ENCODE results near the gene IP6K2. TPM values are rescaled to one million over a fixed set of nuclear protein-coding genes. Genes with fewer than 3 reads are reported as not detected.
"Not testable (repeated sequence)": the region's sequence is repeated elsewhere in the genome, so short reads cannot be mapped to it uniquely, and the experiment has no call there.

Gene IP6K2
- total RNA-seq, 5 donors from 2014 or later (not counting 1 experiment from before 2014, with no cell fraction given): 69.0 to 95.7 (median 77.6) TPM

- H3K27me3 ChIP-seq (replicated peaks in 1 of 2; ENCODE audit: control insufficient read depth in 2 of 2, extremely low read depth in 1 of 2, insufficient read depth in 2 of 2, low read length in 1 of 2); H3K36me3 Mint-ChIP-seq; H3K27ac ChIP-seq (ENCODE audit: low read length); H3K9me3 Mint-ChIP-seq; H3K27me3 Mint-ChIP-seq; ATAC-seq (replicated peaks in 1 of 4); H3K4me3 ChIP-seq (ENCODE audit: control insufficient read depth in 1 of 2, extremely low read depth in 1 of 2, low read length in 1 of 2); H3K4me3 Mint-ChIP-seq; H3K4me1 ChIP-seq (ENCODE audit: control insufficient read depth in 1 of 2, extremely low read depth in 1 of 2, insufficient read depth in 2 of 2, low read length in 2 of 2); DNase-seq; H3K27ac Mint-ChIP-seq; H3K36me3 ChIP-seq (ENCODE audit: control insufficient read depth in 2 of 2, extremely low read depth in 1 of 2, insufficient read depth in 1 of 2, low read length in 1 of 2); H3K9me3 ChIP-seq; H3K4me1 Mint-ChIP-seq: not testable (repeated sequence)
- POLR2A ChIA-PET: interaction anchor here in 1 of 2 donors (0.7 kb wide), 1 partner anchor 629 kb away, joined by 3 read pairs; no protein-coding TSS in a partner anchor
- 97% methylated on average over 9 of the region's 10 CpGs for WGBS (ENCODE audit: insufficient coverage)
- CTCF ChIA-PET: interaction anchor here in 1 of 2 donors (0.6 kb wide), 1 partner anchor 124 kb away, joined by 3 read pairs; no protein-coding TSS in a partner anchor
These were observed 24.2 kb upstream of the IP6K2 start for GRCh38 chr3:48741226-48741625.

GRCh38 chr3:48739955-48740823 is 23.2 kb upstream of the IP6K2 start:
- H3K9me3 Mint-ChIP-seq: no peaks in the 10 kb centered on the region
- ATAC-seq (replicated peaks in 1 of 4) (peak; percentile 83 to 93 (median 86)), DNase-seq (peak in 34 of 35 experiments; percentile 4 to 63 (median 36))
- Histone ChIP-seq H3K27me3 (replicated peaks in 1 of 2; ENCODE audit: control insufficient read depth in 2 of 2, extremely low read depth in 1 of 2, insufficient read depth in 2 of 2, low read length in 1 of 2) (no peaks in the 10 kb centered on the region), H3K27ac (ENCODE audit: low read length) (no peak overlapping the region), H3K9me3 (no peaks in the 10 kb centered on the region), H3K4me1 (ENCODE audit: control insufficient read depth in 1 of 2, extremely low read depth in 1 of 2, insufficient read depth in 2 of 2, low read length in 2 of 2) (peaks cover 0 to 7% of the 10 kb centered on the region in 2 experiments), H3K36me3 (ENCODE audit: control insufficient read depth in 2 of 2, extremely low read depth in 1 of 2, insufficient read depth in 1 of 2, low read length in 1 of 2) (no peaks in the 10 kb centered on the region), H3K4me3 (ENCODE audit: control insufficient read depth in 1 of 2, extremely low read depth in 1 of 2, low read length in 1 of 2) (no peak overlapping the region)
- no peaks in the 10 kb centered on the region for H3K36me3 Mint-ChIP-seq
- H3K4me3 Mint-ChIP-seq: no peak overlapping the region
- ChIA-PET POLR2A (interaction anchor here in 1 of 2 donors (0.5 to 0.6 kb wide), 2 partner anchors 125 to 162 kb away, joined by 3 read pairs; no protein-coding TSS in a partner anchor), CTCF (interaction anchor here in 1 of 2 donors (0.5 to 1.1 kb wide), 2 partner anchors 14 to 269 kb away, joined by 3 read pairs; no protein-coding TSS in a partner anchor)
- no peaks in the 10 kb centered on the region for H3K27me3 Mint-ChIP-seq
- no peak overlapping the region for H3K27ac Mint-ChIP-seq
- peaks cover 0 to 3% (median 3%) of the 10 kb centered on the region in 3 donors for H3K4me1 Mint-ChIP-seq
- 32% methylated on average over 11 of the region's 15 CpGs for WGBS (ENCODE audit: insufficient coverage)

- Histone ChIP-seq H3K4me1 (ENCODE audit: control insufficient read depth in 1 of 2, extremely low read depth in 1 of 2, insufficient read depth in 2 of 2, low read length in 2 of 2) (peaks cover 0 to 7% of the 10 kb centered on the region in 2 experiments), H3K9me3 (no peaks in the 10 kb centered on the region), H3K4me3 (ENCODE audit: control insufficient read depth in 1 of 2, extremely low read depth in 1 of 2, low read length in 1 of 2) (no peak overlapping the region), H3K27me3 (replicated peaks in 1 of 2; ENCODE audit: control insufficient read depth in 2 of 2, extremely low read depth in 1 of 2, insufficient read depth in 2 of 2, low read length in 1 of 2) (no peaks in the 10 kb centered on the region), H3K36me3 (ENCODE audit: control insufficient read depth in 2 of 2, extremely low read depth in 1 of 2, insufficient read depth in 1 of 2, low read length in 1 of 2) (no peaks in the 10 kb centered on the region), H3K27ac (ENCODE audit: low read length) (no peak overlapping the region)
- Mint-ChIP-seq H3K9me3 (no peaks in the 10 kb centered on the region), H3K4me1 (peaks cover 0 to 3% (median 3%) of the 10 kb centered on the region in 3 donors), H3K27me3 (no peaks in the 10 kb centered on the region), H3K36me3 (no peaks in the 10 kb centered on the region), H3K27ac (no peak overlapping the region), H3K4me3 (no peak overlapping the region)
- POLR2A ChIA-PET: interaction anchor here in 1 of 2 donors (0.5 kb wide), 1 partner anchor 126 kb away, joined by 3 read pairs; no protein-coding TSS in a partner anchor
- CTCF ChIA-PET: interaction anchor here in 1 of 2 donors (1.1 kb wide), 1 partner anchor 13 kb away, joined by 3 read pairs; no protein-coding TSS in a partner anchor
- no peak for DNase-seq
- WGBS (ENCODE audit: insufficient coverage): 74% methylated on average over 6 of the region's 6 CpGs
- peak in 1 of 4 experiments; percentile 35 for ATAC-seq (replicated peaks in 1 of 4)
These were observed 22.6 kb upstream of the IP6K2 start for GRCh38 chr3:48739617-48739954.

- no peaks in the 10 kb centered on the region for H3K27me3 Mint-ChIP-seq
- 91% methylated on average over 5 of the region's 9 CpGs for WGBS (ENCODE audit: insufficient coverage)
- H3K27ac Mint-ChIP-seq: no peak overlapping the region
- no peak for ATAC-seq (replicated peaks in 1 of 4)
- no peaks in the 10 kb centered on the region for H3K36me3 Mint-ChIP-seq
- CTCF ChIA-PET: interaction anchor here in 1 of 2 donors (0.7 to 1.1 kb wide), 2 partner anchors 8 to 13 kb away, joined by 3 to 4 read pairs; no protein-coding TSS in a partner anchor
- no peak overlapping the region for H3K4me3 ChIP-seq (ENCODE audit: control insufficient read depth in 1 of 2, extremely low read depth in 1 of 2, low read length in 1 of 2)
- no peaks in the 10 kb centered on the region for H3K27me3 ChIP-seq (replicated peaks in 1 of 2; ENCODE audit: control insufficient read depth in 2 of 2, extremely low read depth in 1 of 2, insufficient read depth in 2 of 2, low read length in 1 of 2)
- H3K4me3 Mint-ChIP-seq: no peak overlapping the region
- no peaks in the 10 kb centered on the region for H3K9me3 ChIP-seq
- peaks cover 0 to 7% of the 10 kb centered on the region in 2 experiments for H3K4me1 ChIP-seq (ENCODE audit: control insufficient read depth in 1 of 2, extremely low read depth in 1 of 2, insufficient read depth in 2 of 2, low read length in 2 of 2)
- peaks cover 0 to 3% (median 3%) of the 10 kb centered on the region in 3 donors for H3K4me1 Mint-ChIP-seq
- DNase-seq: no peak
- no peak overlapping the region for H3K27ac ChIP-seq (ENCODE audit: low read length)
- POLR2A ChIA-PET: no interaction called here
- no peaks in the 10 kb centered on the region for H3K9me3 Mint-ChIP-seq
- H3K36me3 ChIP-seq (ENCODE audit: control insufficient read depth in 2 of 2, extremely low read depth in 1 of 2, insufficient read depth in 1 of 2, low read length in 1 of 2): no peaks in the 10 kb centered on the region
These were observed 22.1 kb upstream of the IP6K2 start for GRCh38 chr3:48738926-48739616.

GRCh38 chr3:48738144-48738536 is 21.1 kb upstream of the IP6K2 start:
- Histone ChIP-seq H3K27me3 (replicated peaks in 1 of 2; ENCODE audit: control insufficient read depth in 2 of 2, extremely low read depth in 1 of 2, insufficient read depth in 2 of 2, low read length in 1 of 2) (no peaks in the 10 kb centered on the region), H3K4me3 (ENCODE audit: control insufficient read depth in 1 of 2, extremely low read depth in 1 of 2, low read length in 1 of 2) (no peak overlapping the region), H3K9me3 (no peaks in the 10 kb centered on the region), H3K36me3 (ENCODE audit: control insufficient read depth in 2 of 2, extremely low read depth in 1 of 2, insufficient read depth in 1 of 2, low read length in 1 of 2) (no peaks in the 10 kb centered on the region), H3K4me1 (ENCODE audit: control insufficient read depth in 1 of 2, extremely low read depth in 1 of 2, insufficient read depth in 2 of 2, low read length in 2 of 2) (peaks cover 0 to 7% of the 10 kb centered on the region in 2 experiments), H3K27ac (ENCODE audit: low read length) (no peak overlapping the region)
- H3K27ac Mint-ChIP-seq: no peak overlapping the region
- no CpG with 5 or more reads among the region's 3 CpGs for WGBS (ENCODE audit: insufficient coverage)
- H3K9me3 Mint-ChIP-seq: no peaks in the 10 kb centered on the region
- no peak overlapping the region for H3K4me3 Mint-ChIP-seq
- peaks cover 0 to 3% (median 3%) of the 10 kb centered on the region in 3 donors for H3K4me1 Mint-ChIP-seq
- H3K36me3 Mint-ChIP-seq: no peaks in the 10 kb centered on the region
- no peaks in the 10 kb centered on the region for H3K27me3 Mint-ChIP-seq
- DNase-seq (no peak), ATAC-seq (replicated peaks in 1 of 4) (no peak)
- ChIA-PET POLR2A (interaction anchor here in 1 of 2 donors (0.7 kb wide), 1 partner anchor 321 kb away, joined by 11 read pairs; no protein-coding TSS in a partner anchor), CTCF (interaction anchor here in 1 of 2 donors (0.7 kb wide), 2 partner anchors 9 to 163 kb away, joined by 4 to 5 read pairs; no protein-coding TSS in a partner anchor)
